ENCODE results near the gene NDUFS7.

Gene NDUFS7

GRCh38 chr19:1383312-1384084 lies at the start of gene NDUFS7:
NDUFS7 (plus strand) TSS chr19:1383907; CDS start chr19:1383927, 20 bp downstream.
- DNase-seq = peak; percentile 92

GRCh38 chr19:1336079-1336684 lies 47.5 kb upstream of the NDUFS7 start:
- no peak for DNase-seq

GRCh38 chr19:1340681-1341469 lies 42.8 kb upstream of the NDUFS7 start:
- no peak for DNase-seq

- no peak for DNase-seq
Observed at GRCh38 chr19:1343041-1343440, 40.7 kb upstream of the NDUFS7 start.

GRCh38 chr19:1349211-1349610 lies 34.5 kb upstream of the NDUFS7 start:
- DNase-seq = no peak

GRCh38 chr19:1350867-1351266 lies 32.8 kb upstream of the NDUFS7 start:
- no peak for DNase-seq

GRCh38 chr19:1351381-1351851 lies 32.3 kb upstream of the NDUFS7 start:
- no peak for DNase-seq

- DNase-seq = no peak
Observed at GRCh38 chr19:1353144-1353543, 30.6 kb upstream of the NDUFS7 start.

- DNase-seq = no peak
Observed at GRCh38 chr19:1354970-1355567, 28.6 kb upstream of the NDUFS7 start.

- DNase-seq = peak; percentile 36
Observed at GRCh38 chr19:1355568-1356507, 27.9 kb upstream of the NDUFS7 start.

- DNase-seq = no peak
Observed at GRCh38 chr19:1356508-1356865, 27.2 kb upstream of the NDUFS7 start.

GRCh38 chr19:1357531-1358109 lies 26.1 kb upstream of the NDUFS7 start:
- DNase-seq = no peak

GRCh38 chr19:1360126-1360817 lies 23.4 kb upstream of the NDUFS7 start:
- DNase-seq = no peak

GRCh38 chr19:1360818-1361461 lies 22.8 kb upstream of the NDUFS7 start:
- DNase-seq = no peak

GRCh38 chr19:1361601-1362386 lies 21.9 kb upstream of the NDUFS7 start:
- DNase-seq = no peak

- no peak for DNase-seq
Observed at GRCh38 chr19:1362387-1363257, 21.1 kb upstream of the NDUFS7 start.

GRCh38 chr19:1363599-1363998 lies 20.1 kb upstream of the NDUFS7 start:
- DNase-seq = no peak

GRCh38 chr19:1364070-1364704 lies 19.5 kb upstream of the NDUFS7 start:
- DNase-seq = peak; percentile 27
